ENCODE data around the gene SEMA4C.

The SEMA4C gene

DNA sequence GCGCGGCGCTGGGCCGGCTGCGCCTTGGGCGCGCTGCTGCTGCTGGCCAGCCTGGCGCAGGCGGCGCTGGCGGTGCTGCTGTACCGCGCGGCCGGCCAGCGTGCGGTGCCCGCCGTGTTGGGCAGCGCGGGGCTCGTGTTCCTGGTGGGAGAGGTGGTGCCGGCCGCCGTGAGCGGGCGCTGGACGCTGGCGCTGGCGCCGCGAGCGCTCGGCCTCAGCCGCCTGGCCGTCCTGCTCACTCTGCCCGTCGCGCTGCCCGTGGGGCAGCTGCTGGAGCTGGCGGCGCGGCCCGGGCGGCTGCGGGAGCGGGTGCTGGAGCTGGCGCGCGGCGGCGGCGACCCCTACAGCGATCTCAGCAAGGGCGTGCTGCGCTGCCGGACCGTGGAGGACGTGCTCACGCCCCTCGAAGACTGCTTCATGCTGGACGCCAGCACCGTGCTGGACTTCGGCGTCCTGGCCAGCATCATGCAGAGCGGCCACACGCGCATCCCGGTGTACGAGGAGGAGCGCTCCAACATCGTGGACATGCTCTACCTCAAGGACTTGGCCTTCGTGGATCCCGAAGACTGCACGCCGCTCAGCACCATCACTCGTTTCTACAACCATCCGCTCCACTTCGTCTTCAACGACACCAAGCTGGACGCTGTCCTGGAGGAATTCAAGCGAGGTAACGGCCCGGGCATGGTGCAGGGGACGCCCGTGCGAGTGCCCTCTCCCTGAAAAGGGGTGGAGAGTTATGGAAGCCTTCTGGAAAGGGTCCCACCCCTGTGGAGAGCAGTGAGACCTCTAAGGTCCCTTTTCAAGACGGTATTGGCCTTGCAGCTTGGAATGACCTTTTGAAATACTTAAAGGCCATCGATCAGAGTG, 52.8 kb downstream of the SEMA4C start:
- no peak for DNase-seq

- DNase-seq, result peak; percentile 98
These were observed 53.6 kb downstream of the SEMA4C start, which contains the start of gene CNNM3 for GRCh38 chr2:96816127-96816835. CNNM3 (plus strand) TSS chr2:96816268; CDS start chr2:96816278, 10 bp downstream.

DNA sequence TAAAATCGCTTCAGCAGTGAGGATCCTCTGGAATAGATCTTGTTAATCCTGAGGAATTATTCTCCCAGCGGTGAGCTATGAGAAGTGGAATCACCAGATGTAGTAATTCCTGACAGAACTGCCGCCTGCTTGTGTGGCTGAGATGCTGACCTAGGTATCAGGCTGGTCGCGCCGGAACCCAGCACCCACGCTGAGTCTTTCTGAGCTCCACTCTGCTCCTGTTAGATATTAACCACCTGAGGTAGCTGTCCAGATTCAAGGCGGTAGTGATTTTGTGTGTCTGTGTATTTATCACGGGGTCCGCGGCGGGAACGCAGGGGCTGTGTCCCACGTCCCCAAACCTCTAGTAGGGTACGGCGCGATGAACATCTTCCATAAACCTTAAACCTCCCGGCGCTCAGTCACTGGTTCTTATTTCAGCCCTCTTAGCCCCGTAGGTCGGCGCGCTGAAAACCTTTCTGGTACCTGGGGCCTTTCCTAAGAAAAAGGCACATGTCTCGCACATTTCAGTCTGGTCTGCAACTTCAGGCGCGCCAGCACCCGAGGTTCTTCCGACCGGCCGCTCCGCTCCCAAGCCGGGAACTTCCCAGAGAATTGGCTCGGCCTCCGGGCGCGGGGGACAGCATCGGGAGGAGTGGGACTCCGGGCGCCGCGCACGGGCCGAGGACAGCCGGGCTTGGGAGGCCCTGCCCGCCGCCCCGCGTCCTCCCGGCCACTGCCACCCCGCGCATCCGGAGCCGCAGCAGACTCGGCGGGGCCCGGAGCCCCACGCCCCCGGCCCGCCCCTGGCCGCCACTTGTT, 54.4 kb downstream of the SEMA4C start:
- no peak for DNase-seq

DNA sequence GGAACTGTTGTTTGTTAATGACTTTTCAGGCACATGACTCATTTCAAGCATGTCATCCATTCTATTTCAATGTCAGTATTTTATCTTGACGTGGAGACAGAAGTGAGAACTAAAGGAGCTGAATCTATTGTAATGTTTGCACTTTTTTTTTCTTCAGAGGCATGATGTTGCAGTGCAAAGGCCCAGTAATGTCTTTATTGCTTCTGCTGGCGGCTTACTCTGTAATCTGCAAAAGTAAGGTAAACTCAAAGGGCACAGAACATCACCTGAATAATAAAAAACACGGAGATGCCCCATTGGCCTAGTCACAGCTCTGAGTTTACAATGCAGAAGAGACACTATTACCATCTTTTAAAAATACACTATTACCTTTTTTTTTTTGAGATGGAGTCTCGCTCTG, 56.2 kb downstream of the SEMA4C start:
- DNase-seq, result no peak

DNA sequence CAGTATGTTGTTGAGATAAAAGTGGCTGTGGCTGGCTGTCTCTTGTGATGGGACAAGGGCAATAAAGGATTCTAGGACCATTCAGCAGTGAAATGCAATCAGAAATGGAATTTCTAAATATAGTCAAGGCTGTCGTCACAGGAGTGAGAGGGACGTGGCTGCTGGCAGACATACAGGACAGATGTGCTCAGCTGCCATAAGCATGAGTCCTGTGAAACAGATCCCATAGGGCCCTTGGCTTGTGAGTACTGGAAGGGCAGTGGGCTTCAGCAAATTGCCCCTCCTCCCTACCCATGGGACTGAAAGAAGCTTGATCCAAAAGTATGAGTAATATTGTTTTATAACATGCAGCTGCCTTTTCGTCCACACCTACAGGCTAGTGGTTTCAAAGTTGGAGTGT, 58.0 kb downstream of the SEMA4C start:
- DNase-seq, result no peak

- no peak for DNase-seq
These were observed 59.1 kb downstream of the SEMA4C start for GRCh38 chr2:96810783-96811192.

DNA sequence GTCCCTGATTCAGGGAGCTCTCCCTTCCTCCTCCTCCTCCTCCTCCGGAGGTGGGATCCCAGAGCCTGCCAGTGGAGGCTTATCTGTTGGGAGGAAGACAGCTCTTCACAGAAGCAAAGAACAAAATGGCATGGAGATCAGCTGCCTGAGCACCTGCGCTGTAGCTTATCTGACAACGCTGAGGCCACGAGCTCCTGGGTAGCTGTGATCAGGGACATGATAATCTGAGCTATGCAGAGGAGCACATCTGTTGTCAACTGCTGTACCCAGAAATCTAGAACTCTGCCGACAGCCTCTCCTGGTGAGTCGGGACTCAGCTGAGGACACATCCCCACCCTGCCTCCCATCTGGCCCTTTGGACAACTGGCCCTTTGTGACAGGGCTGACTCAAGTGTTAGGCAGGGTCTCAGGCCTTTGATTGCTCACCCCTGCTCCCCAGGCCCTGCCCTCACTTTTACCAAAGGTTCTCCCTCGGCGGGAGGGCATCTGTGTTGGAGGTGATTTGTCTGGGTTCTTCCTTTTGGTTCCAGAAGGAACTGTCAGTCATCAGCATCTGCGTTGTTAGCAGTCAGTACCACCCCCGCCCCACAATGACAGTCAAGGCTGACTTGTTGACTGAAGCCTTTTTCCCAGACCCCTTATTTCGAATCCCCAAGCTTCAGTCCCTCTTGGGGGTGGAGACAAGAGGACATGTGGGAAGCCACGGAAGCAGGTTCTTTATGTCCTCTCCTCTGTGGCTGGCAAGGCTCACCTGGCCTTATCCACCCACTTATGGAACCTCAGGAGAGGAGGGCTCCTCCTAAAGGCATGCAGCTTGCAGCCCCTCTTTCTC, 59.7 kb downstream of the SEMA4C start:
- DNase-seq, result no peak

All from stimulated activated CD4-positive, alpha-beta T cell treated with anti-CD3 and anti-CD28 coated beads, Interleukin-4, amount 100 ng/mL, for 1 hour (primary cell).